ENCODE data around the gene JAG1.

DNA sequence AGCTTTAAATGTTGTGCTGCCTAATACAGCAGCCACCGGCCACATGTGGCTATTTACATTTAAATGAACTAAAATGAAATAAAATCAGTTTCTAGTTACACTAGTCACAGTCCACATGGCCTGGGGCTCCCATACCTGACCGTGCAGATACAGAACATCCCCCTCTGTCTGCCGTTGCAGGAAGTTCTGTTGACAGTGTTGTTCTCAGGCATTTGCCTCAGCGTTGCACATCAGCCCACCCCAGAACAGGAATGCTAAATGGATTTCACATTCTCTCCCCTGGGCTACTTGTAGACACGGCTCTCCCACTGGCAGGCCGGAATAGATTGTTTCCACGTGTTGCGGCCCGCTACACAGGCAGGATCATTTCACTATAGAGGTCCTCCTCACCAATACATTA lies 26.3 kb downstream of the JAG1 start:
- TF ChIP-seq, protein P1, sequence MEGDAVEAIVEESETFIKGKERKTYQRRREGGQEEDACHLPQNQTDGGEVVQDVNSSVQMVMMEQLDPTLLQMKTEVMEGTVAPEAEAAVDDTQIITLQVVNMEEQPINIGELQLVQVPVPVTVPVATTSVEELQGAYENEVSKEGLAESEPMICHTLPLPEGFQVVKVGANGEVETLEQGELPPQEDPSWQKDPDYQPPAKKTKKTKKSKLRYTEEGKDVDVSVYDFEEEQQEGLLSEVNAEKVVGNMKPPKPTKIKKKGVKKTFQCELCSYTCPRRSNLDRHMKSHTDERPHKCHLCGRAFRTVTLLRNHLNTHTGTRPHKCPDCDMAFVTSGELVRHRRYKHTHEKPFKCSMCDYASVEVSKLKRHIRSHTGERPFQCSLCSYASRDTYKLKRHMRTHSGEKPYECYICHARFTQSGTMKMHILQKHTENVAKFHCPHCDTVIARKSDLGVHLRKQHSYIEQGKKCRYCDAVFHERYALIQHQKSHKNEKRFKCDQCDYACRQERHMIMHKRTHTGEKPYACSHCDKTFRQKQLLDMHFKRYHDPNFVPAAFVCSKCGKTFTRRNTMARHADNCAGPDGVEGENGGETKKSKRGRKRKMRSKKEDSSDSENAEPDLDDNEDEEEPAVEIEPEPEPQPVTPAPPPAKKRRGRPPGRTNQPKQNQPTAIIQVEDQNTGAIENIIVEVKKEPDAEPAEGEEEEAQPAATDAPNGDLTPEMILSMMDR (IDR thresholded peaks at IDR 0.05): peak in 1 of 7 experiments; percentile 21
- TF ChIP-seq POLR2A (IDR thresholded peaks at IDR 0.05): no peak
